Testis (tissue), 5 donors: ENCODE results near the gene TMEM135. TPM values are rescaled to one million over a fixed set of nuclear protein-coding genes. Genes with fewer than 3 reads are reported as not detected.

ENCODE experiments used
- DNase-seq: peaks from one replicate; pipeline ENCODE4 v3.0.0-alpha.2; 2019
- H3K27ac ChIP-seq, 2 donors: fragments of 200-600 bp; sonication (generic); one replicate each; pipeline ENCODE4 v1.5.1; 2019
- H3K27me3 ChIP-seq: fragments of 200-600 bp; sonication (generic); one replicate; pipeline ENCODE4 v1.5.1; 2019
- H3K36me3 ChIP-seq: fragments of 200-600 bp; sonication (generic); one replicate; pipeline ENCODE4 v1.5.1; 2017; ENCODE audit warnings: low read depth; ENCODE audit errors: missing control alignments
- H3K4me1 ChIP-seq: fragments of 200-600 bp; sonication (generic); one replicate; pipeline ENCODE4 v1.5.1; 2019
- H3K4me3 ChIP-seq, 2 donors: fragments of 200-600 bp; sonication (generic); one replicate each; pipeline ENCODE4 v1.5.1; 2017 to 2019
- H3K9me3 ChIP-seq: fragments of 200-600 bp; sonication (generic); one replicate; pipeline ENCODE4 v1.5.1; 2017
- CTCF ChIP-seq, 3 experiments: fragments of 450-650 bp in 2 of 3; fragments of 200-600 bp in 1 of 3; sonication (generic) in 1 of 3; IDR thresholded peaks; one replicate each; pipeline ENCODE4 v1.5.1; 2016 to 2019; ENCODE audit warnings: antibody characterized with exemption in 3 of 3, mild to moderate bottlenecking in 2 of 3, moderate library complexity in 1 of 3
- POLR2A ChIP-seq: fragments of 450-650 bp; IDR thresholded peaks from one replicate; pipeline ENCODE4 v1.6.1; 2017; ENCODE audit warnings: antibody characterized with exemption, mild to moderate bottlenecking, moderate library complexity
- WGBS, 2 donors: methylation state at CpG; one replicate each; pipeline ENCODE4 v1.1.5; 2018; 5-methylcytosine and 5-hydroxymethylcytosine counted together
- intact Hi-C: fragments of 100-400 bp; cut with DNase I; formaldehyde crosslinking; loops from one replicate; pipeline ENCODE4 v1.15.1; 2023; ENCODE audit warnings: low total_unique reads
- long read RNA-seq, 2 donors: transcript quantifications; one replicate each; lab custom pipeline, GENCODE V29; 2026
- polyA plus RNA-seq: library from polyadenylated mRNA; stranded (reverse); fragments of 350-450 nt; fragmentation: Illumina TruSeq; extraction: RNeasy Lipid Tissue Mini Kit (QIAGEN cat#74804); gene quantifications from one replicate; pipeline ENCODE4 v1.2.3, GENCODE V29; 2014; ENCODE audit warnings: low read depth, low replicate concordance; ENCODE audit not compliant: insufficient read depth
- total RNA-seq, 2 donors: library from RNA; depleted of rRNA; stranded (reverse); fragments of >200 nt; gene quantifications; one replicate each; pipeline ENCODE4 v1.2.3, GENCODE V29; 2016

TMEM135 gene
- 10 to 100 TPM; 42.1 to 59.0 TPM for total RNA-seq
- 21.3 TPM for polyA plus RNA-seq
- long read RNA-seq, donor 1, partial matches to known transcripts = 8 of 12 reads
- long read RNA-seq, donor 1, other reads (novel, unspliced or antisense) = 0 of 12 reads
- long read RNA-seq, donor 2, transcript TMEM135-201 (15 exons, 2,433 nt) = major isoform, 7 of 9 reads
- long read RNA-seq, donor 2, partial matches to known transcripts = 0 of 9 reads
- long read RNA-seq, donor 2, other reads (novel, unspliced or antisense) = 0 of 9 reads

GRCh38 chr11:87037450-87038234 is at the start of gene TMEM135:
TMEM135 (plus strand) TSS chr11:87037934; CDS start chr11:87038046, 112 bp downstream.
- 1% methylated on average over 35 to 58 of the region's 66 CpGs for WGBS, 2 donors
- no peaks in the 10 kb centered on the region for H3K27me3 ChIP-seq
- H3K4me1 ChIP-seq = no peaks in the 10 kb centered on the region
- peak; percentile 97 for DNase-seq
- no peaks in the 10 kb centered on the region for H3K9me3 ChIP-seq
- H3K4me3 ChIP-seq = peak within 1 kb of the TSS; percentile 81 to 92
- H3K27ac ChIP-seq = peak within 1 kb of the TSS; percentile 89 to 94
- TF ChIP-seq CTCF (IDR thresholded peaks at IDR 0.05) (no peak), POLR2A (no peak)
- H3K36me3 ChIP-seq = no peaks in the 10 kb centered on the region
- intact Hi-C loops = no loop called here

- intact Hi-C loops = no loop called here
- no peak overlapping the region for H3K27ac ChIP-seq
- peaks cover 4% of the 10 kb centered on the region for H3K4me1 ChIP-seq
- H3K36me3 ChIP-seq = no peaks in the 10 kb centered on the region
- no peaks in the 10 kb centered on the region for H3K27me3 ChIP-seq
- TF ChIP-seq POLR2A (no peak), CTCF (IDR thresholded peaks at IDR 0.05) (no peak)
- WGBS, 2 donors = 82 to 91% methylated on average over 4 of the region's 4 CpGs
- no peak for DNase-seq
- no peaks in the 10 kb centered on the region for H3K9me3 ChIP-seq
- H3K4me3 ChIP-seq = no peak overlapping the region
These were observed 49.3 kb upstream of the TMEM135 start for GRCh38 chr11:86988351-86988881.

GRCh38 chr11:86990031-86990430 is 47.7 kb upstream of the TMEM135 start:
- TF ChIP-seq POLR2A (no peak), CTCF (IDR thresholded peaks at IDR 0.05) (no peak)
- Histone ChIP-seq H3K4me1 (peaks cover 5% of the 10 kb centered on the region), H3K36me3 (no peaks in the 10 kb centered on the region), H3K27me3 (no peaks in the 10 kb centered on the region), H3K4me3 (no peak overlapping the region), H3K9me3 (no peaks in the 10 kb centered on the region), H3K27ac (no peak overlapping the region)
- whole genome bisulfite sequencing, 2 donors = 19 to 50% methylated on average over 1 of the region's 1 CpG
- intact Hi-C loops = no loop called here
- no peak for DNase-seq

- intact Hi-C loops = no loop called here
- Histone ChIP-seq H3K4me3 (no peak overlapping the region), H3K27me3 (no peaks in the 10 kb centered on the region), H3K4me1 (peaks cover 5% of the 10 kb centered on the region), H3K9me3 (no peaks in the 10 kb centered on the region), H3K27ac (no peak overlapping the region), H3K36me3 (no peaks in the 10 kb centered on the region)
- DNase-seq = no peak
- no peak for TF ChIP-seq CTCF (IDR thresholded peaks at IDR 0.05)
- no peak for TF ChIP-seq POLR2A
- WGBS, 2 donors = 75 to 82% methylated on average over 3 of the region's 3 CpGs
These were observed 47.2 kb upstream of the TMEM135 start for GRCh38 chr11:86990515-86990914.
